K562 (cell line): ENCODE measurements around the gene TRIM24. TPM values are rescaled to one million over a fixed set of nuclear protein-coding genes. Genes with fewer than 3 reads are reported as not detected.
A peak's percentile ranks its signal among the peaks of the same experiment; 100 is the strongest.

Experiments
- ARID1B ChIP-seq: fragments of 450-650 bp; IDR thresholded peaks from 2 replicates; pipeline ENCODE4 v1.6.1; 2016; ENCODE audit warnings: antibody characterized with exemption, mild to moderate bottlenecking, inconsistent platforms
- FOXK1 ChIP-seq: sonication (generic); formaldehyde crosslinking; IDR thresholded peaks from 2 replicates; pipeline ENCODE4 v1.8.0; 2022; ENCODE audit warnings: missing genetic modification reagents, mild to moderate bottlenecking, borderline replicate concordance
- HDAC1 ChIP-seq, 2 experiments: fragments of 450-650 bp; IDR thresholded peaks; 2 replicates each; pipeline ENCODE4 v1.6.1; 2016 to 2017; ENCODE audit warnings: inconsistent platforms in 1 of 2, mild to moderate bottlenecking in 1 of 2, moderate library complexity in 1 of 2
- HNRNPK ChIP-seq: fragments of 200-400 bp; formaldehyde crosslinking; IDR thresholded peaks from one replicate; pipeline ENCODE4 v1.6.1; 2018; ENCODE audit warnings: mild to moderate bottlenecking, low read depth, low read length; ENCODE audit not compliant: poor library complexity, severe bottlenecking
- MEF2D ChIP-seq: conservative IDR thresholded peaks from 2 replicates; pipeline ENCODE4 v1.6.1; 2016; ENCODE audit warnings: low read depth, missing genetic modification characterization, missing compliant biosample characterization
- NCOA2 ChIP-seq, 2 experiments: fragments of 450-650 bp; IDR thresholded peaks; 2 replicates each; pipeline ENCODE4 v1.6.1; 2018; ENCODE audit warnings: mild to moderate bottlenecking in 2 of 2, moderate library complexity in 1 of 2; ENCODE audit not compliant: partially characterized antibody in 2 of 2
- RBFOX2 ChIP-seq: fragments of 200-400 bp; formaldehyde crosslinking; IDR thresholded peaks from 2 replicates; pipeline ENCODE4 v1.6.1; 2017; ENCODE audit warnings: low read depth, mild to moderate bottlenecking, low read length, moderate library complexity
- SETDB1 ChIP-seq: IDR thresholded peaks from one replicate; pipeline ENCODE4 v1.6.1; 2012; ENCODE audit warnings: low read length, control low read depth, inconsistent platforms
- THRAP3 ChIP-seq: fragments of 450-650 bp; IDR thresholded peaks from 2 replicates; pipeline ENCODE4 v1.6.1; 2016; ENCODE audit warnings: mild to moderate bottlenecking, inconsistent platforms, borderline replicate concordance
- TOE1 ChIP-seq, 2 experiments: fragments of 450-650 bp in 1 of 2; sonication (generic) in 1 of 2; formaldehyde crosslinking in 1 of 2; IDR thresholded peaks; 2 replicates each; pipeline versions ENCODE4 v1.7.1 to v1.8.0; 2016 to 2022; ENCODE audit warnings: borderline replicate concordance in 2 of 2, mild to moderate bottlenecking in 2 of 2, antibody characterized with exemption in 1 of 2, inconsistent platforms in 1 of 2, low read depth in 1 of 2, missing genetic modification reagents in 1 of 2, moderate library complexity in 1 of 2
- XRCC5 ChIP-seq: fragments of 200-400 bp; formaldehyde crosslinking; IDR thresholded peaks from 2 replicates; pipeline ENCODE4 v1.6.1; 2017; ENCODE audit warnings: low read depth, mild to moderate bottlenecking, low read length
- ZNF57 ChIP-seq: fragments of 450-650 bp; formaldehyde crosslinking; IDR thresholded peaks from 2 replicates; pipeline ENCODE4 v1.4.0; 2020; ENCODE audit warnings: mild to moderate bottlenecking, moderate library complexity
- ZNF583 ChIP-seq: fragments of 250-450 bp; sonication (Bioruptor Pico); IDR thresholded peaks from 2 replicates; pipeline ENCODE4 v1.4.0; 2020
- ZNF655 ChIP-seq: fragments of 250-450 bp; sonication (Bioruptor Pico); IDR thresholded peaks from 2 replicates; pipeline ENCODE4 v1.5.0; 2021
- ZNF695 ChIP-seq: fragments of 450-650 bp; formaldehyde crosslinking; IDR thresholded peaks from 2 replicates; pipeline ENCODE4 v1.4.0; 2020; ENCODE audit warnings: mild to moderate bottlenecking, moderate library complexity
- ZNF766 ChIP-seq: fragments of 200-800 bp; sonication (Bioruptor generic); conservative IDR thresholded peaks from 2 replicates; pipeline ENCODE4 v1.6.1; 2016; ENCODE audit warnings: missing genetic modification characterization, missing compliant biosample characterization
- polyA plus RNA-seq, 8 experiments: library from polyadenylated mRNA; depleted of rRNA in 4 of 8; stranded (reverse) in 5 of 8; unstranded in 3 of 8; fragments of >200 nt; fragmentation: Nextera tagmentation in 2 of 8; fragmentation: Illumina TruSeq in 1 of 8; extraction: Ambion mirVana in 2 of 8; extraction: Trizol in 1 of 8; gene quantifications; 2 replicates each; pipeline versions ENCODE4 v1.2.1 to v1.2.3, GENCODE V29; 2011 to 2014; ENCODE audit warnings: inconsistent platforms in 1 of 8, missing spikeins in 1 of 8
- total RNA-seq, 7 experiments: library from RNA; depleted of rRNA in 6 of 7; stranded (reverse); fragments of >200 nt in 6 of 7; fragmentation: Illumina TruSeq in 2 of 7; extraction: Trizol in 2 of 7; gene quantifications; 2 replicates each; pipeline versions ENCODE4 v1.2.1 to v1.2.3, GENCODE V29; 2011 to 2021; ENCODE audit warnings: low replicate concordance in 1 of 7
- TF ChIP-seq, protein P1 (sequence below), 2 experiments: fragments of 450-650 bp; IDR thresholded peaks; 2 replicates each; pipeline ENCODE4 v1.6.1; 2016
- TF ChIP-seq, protein P2 (sequence below): fragments of 250-450 bp; sonication (Bioruptor Pico); IDR thresholded peaks from 2 replicates; pipeline ENCODE4 v1.6.1; 2021; ENCODE audit warnings: mild to moderate bottlenecking

Gene TRIM24
- total and polyA plus RNA-seq, 9 of the 15 experiments (the other 6 are each of a cell fraction or from before 2014, with no cell fraction given), result 13.4 to 74.0 (median 41.7) TPM

- TF ChIP-seq ZNF655 (CRISPR knock-in tag) (no peak), SETDB1 (no peak), ZNF57 (CRISPR knock-in tag) (no peak), THRAP3 (no peak), TOE1 (IDR thresholded peaks at IDR 0.05; ENCODE audit: borderline replicate concordance) (no peak), TOE1 (CRISPR knock-in tag; IDR thresholded peaks at IDR 0.05; ENCODE audit: borderline replicate concordance, low read depth) (no peak), ZNF695 (no peak), XRCC5 (no peak), ARID1B (no peak), NCOA2 (IDR thresholded peaks at IDR 0.05; ENCODE audit: partially characterized antibody in 2 of 2) (no peak), HDAC1 (IDR thresholded peaks at IDR 0.05) (peak in 1 of 2 experiments; percentile 26; a peak in 1 of 4 replicates), ZNF766 (CRISPR knock-in tag) (no peak), HNRNPK (peak; percentile 84), MEF2D (tag) (no peak), ZNF583 (CRISPR knock-in tag) (no peak), RBFOX2 (no peak), FOXK1 (CRISPR knock-in tag) (no peak)
- TF ChIP-seq, protein P1, sequence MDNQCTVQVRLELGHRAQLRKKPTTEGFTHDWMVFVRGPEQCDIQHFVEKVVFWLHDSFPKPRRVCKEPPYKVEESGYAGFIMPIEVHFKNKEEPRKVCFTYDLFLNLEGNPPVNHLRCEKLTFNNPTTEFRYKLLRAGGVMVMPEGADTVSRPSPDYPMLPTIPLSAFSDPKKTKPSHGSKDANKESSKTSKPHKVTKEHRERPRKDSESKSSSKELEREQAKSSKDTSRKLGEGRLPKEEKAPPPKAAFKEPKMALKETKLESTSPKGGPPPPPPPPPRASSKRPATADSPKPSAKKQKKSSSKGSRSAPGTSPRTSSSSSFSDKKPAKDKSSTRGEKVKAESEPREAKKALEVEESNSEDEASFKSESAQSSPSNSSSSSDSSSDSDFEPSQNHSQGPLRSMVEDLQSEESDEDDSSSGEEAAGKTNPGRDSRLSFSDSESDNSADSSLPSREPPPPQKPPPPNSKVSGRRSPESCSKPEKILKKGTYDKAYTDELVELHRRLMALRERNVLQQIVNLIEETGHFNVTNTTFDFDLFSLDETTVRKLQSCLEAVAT (IDR thresholded peaks at IDR 0.05), result no peak
- TF ChIP-seq, protein P2, sequence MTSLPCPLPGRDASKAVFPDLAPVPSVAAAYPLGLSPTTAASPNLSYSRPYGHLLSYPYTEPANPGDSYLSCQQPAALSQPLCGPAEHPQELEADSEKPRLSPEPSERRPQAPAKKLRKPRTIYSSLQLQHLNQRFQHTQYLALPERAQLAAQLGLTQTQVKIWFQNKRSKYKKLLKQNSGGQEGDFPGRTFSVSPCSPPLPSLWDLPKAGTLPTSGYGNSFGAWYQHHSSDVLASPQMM (CRISPR knock-in tag), result no peak
These were observed 26.2 kb upstream of the TRIM24 start (continued) for GRCh38 chr7:138433583-138434443.
